Adipose tissue (tissue), 3 donors: Measurements from ENCODE around the gene CAPN12. TPM values are rescaled to one million over a fixed set of nuclear protein-coding genes. Genes with fewer than 3 reads are reported as not detected.

Source experiments
- H3K27ac ChIP-seq: one replicate; pipeline ENCODE4 v1.5.1; 2013; ENCODE audit warnings: low read depth, low read length
- WGBS, 3 donors: extraction: QIAGEN DNeasy Blood & Tissue Kit; methylation state at CpG; one replicate each; pipeline ENCODE4 v1.1.7; 2013; 5-methylcytosine and 5-hydroxymethylcytosine counted together
- polyA plus RNA-seq, 3 donors: library from polyadenylated mRNA; stranded (reverse); fragments of 200-250 nt; gene quantifications; one replicate each; pipeline ENCODE4 v1.2.3, GENCODE V29; 2013
- donor health status: healthy with polysubstance abuse.
- donor health status: Bipolar disorder and iron deficiency.
- donor health status: healthy.

The CAPN12 gene
- polyA plus RNA-seq, 3 donors = 1.6 to 4.3 (median 3.1) TPM

- H3K27ac ChIP-seq = no peak overlapping the region
- WGBS, 3 donors = 13 to 67% (median 64%) methylated on average over 9 to 10 of the region's 10 CpGs
These were observed 12.5 kb downstream of the CAPN12 start for GRCh38 chr19:38731654-38732301.

- WGBS, 3 donors = 85 to 92% (median 90%) methylated on average over 18 to 19 of the region's 19 CpGs
- no peak overlapping the region for H3K27ac ChIP-seq
These were observed 13.3 kb downstream of the CAPN12 start for GRCh38 chr19:38730731-38731589.

GRCh38 chr19:38730470-38730730 is 13.9 kb downstream of the CAPN12 start:
- no peak overlapping the region for H3K27ac ChIP-seq
- 90 to 91% (median 91%) methylated on average over 7 of the region's 7 CpGs for WGBS, 3 donors

GRCh38 chr19:38729653-38730469 is 14.4 kb downstream of the CAPN12 start:
- H3K27ac ChIP-seq = no peak overlapping the region

GRCh38 chr19:38728752-38729541 is 15.3 kb downstream of the CAPN12 start:
- 85 to 87% (median 87%) methylated on average over 28 to 37 of the region's 37 CpGs for WGBS, 3 donors
- no peak overlapping the region for H3K27ac ChIP-seq

More at GRCh38 chr19:38729653-38730469, 14.4 kb downstream of the CAPN12 start:
- 69 to 75% (median 72%) methylated on average over 16 to 17 of the region's 17 CpGs for WGBS, 3 donors

- WGBS, 3 donors = 75 to 82% (median 77%) methylated on average over 27 to 29 of the region's 33 CpGs
- H3K27ac ChIP-seq = peak overlapping the region; percentile 67
These were observed 16.2 kb downstream of the CAPN12 start for GRCh38 chr19:38727868-38728660.

GRCh38 chr19:38727306-38727867 is 16.9 kb downstream of the CAPN12 start:
- WGBS, 3 donors = 87 to 95% (median 92%) methylated on average over 17 of the region's 17 CpGs
- peak overlapping the region; percentile 67 for H3K27ac ChIP-seq

- WGBS, 3 donors = 84% methylated on average over 23 to 30 of the region's 30 CpGs
- no peak overlapping the region for H3K27ac ChIP-seq
These were observed 17.4 kb downstream of the CAPN12 start for GRCh38 chr19:38726761-38727301.

GRCh38 chr19:38726284-38726673 is 18.0 kb downstream of the CAPN12 start:
- H3K27ac ChIP-seq = no peak overlapping the region
- WGBS, 3 donors = 84 to 89% (median 88%) methylated on average over 6 of the region's 6 CpGs

- no peak overlapping the region for H3K27ac ChIP-seq
- 89 to 95% (median 92%) methylated on average over 21 of the region's 21 CpGs for WGBS, 3 donors
These were observed 18.6 kb downstream of the CAPN12 start for GRCh38 chr19:38725469-38726283.

GRCh38 chr19:38723990-38724854 is 20.1 kb downstream of the CAPN12 start:
- 93 to 96% (median 94%) methylated on average over 40 to 42 of the region's 42 CpGs for WGBS, 3 donors
- no peak overlapping the region for H3K27ac ChIP-seq

- H3K27ac ChIP-seq = no peak overlapping the region
- 69 to 86% (median 75%) methylated on average over 10 to 11 of the region's 11 CpGs for WGBS, 3 donors
These were observed 20.7 kb downstream of the CAPN12 start for GRCh38 chr19:38723606-38723965.

GRCh38 chr19:38722947-38723605 is 21.2 kb downstream of the CAPN12 start:
- no peak overlapping the region for H3K27ac ChIP-seq
- 91 to 94% (median 92%) methylated on average over 10 of the region's 10 CpGs for WGBS, 3 donors

GRCh38 chr19:38721979-38722773 is 22.1 kb downstream of the CAPN12 start:
- WGBS, 3 donors = 55 to 66% (median 61%) methylated on average over 17 of the region's 17 CpGs
- no peak overlapping the region for H3K27ac ChIP-seq
